Fibroblast of lung (primary cell): ENCODE data around the gene VPS37D. TPM values are rescaled to one million over a fixed set of nuclear protein-coding genes. Genes with fewer than 3 reads are reported as not detected.

Experiments
- DNase-seq, 2 donors: peaks; one replicate each; pipeline versions ENCODE4 v3.0.0 to v3.0.0-alpha.2; 2010; ENCODE audit warnings: low read depth in 2 of 2
- H2AFZ ChIP-seq: 2 replicates; pipeline ENCODE4 v1.5.1; 2012; ENCODE audit warnings: low read length, control low read depth, inconsistent platforms
- H3K27ac ChIP-seq: 2 replicates; pipeline ENCODE4 v1.5.1; 2011; ENCODE audit warnings: low read length, control low read depth; ENCODE audit not compliant: insufficient read depth
- H3K27me3 ChIP-seq: 2 replicates; pipeline ENCODE4 v1.5.1; 2011; ENCODE audit warnings: mild to moderate bottlenecking, low read length; ENCODE audit not compliant: control insufficient read depth, insufficient read depth
- H3K36me3 ChIP-seq: 2 replicates; pipeline ENCODE4 v1.5.1; 2011; ENCODE audit warnings: low read length; ENCODE audit not compliant: control insufficient read depth, insufficient read depth
- H3K4me1 ChIP-seq: 2 replicates; pipeline ENCODE4 v1.5.1; 2011; ENCODE audit warnings: low read length; ENCODE audit not compliant: control insufficient read depth, insufficient read depth; ENCODE audit errors: extremely low read depth
- H3K4me2 ChIP-seq: 2 replicates; pipeline ENCODE4 v1.5.1; 2011; ENCODE audit warnings: low read length, control low read depth; ENCODE audit not compliant: insufficient read depth; ENCODE audit errors: extremely low read depth
- H3K4me3 ChIP-seq, 4 experiments: fragments of 200-600 bp in 1 of 4; sonication (generic) in 1 of 4; replicated peaks in 1 of 4; 2 replicates each; pipeline ENCODE4 v1.5.1; 2011 to 2016; ENCODE audit warnings: low read length in 4 of 4, low read depth in 3 of 4, mild to moderate bottlenecking in 3 of 4, control low read depth in 2 of 4, inconsistent platforms in 1 of 4, mixed read lengths in 1 of 4; ENCODE audit not compliant: insufficient read depth in 1 of 4; ENCODE audit errors: control extremely low read depth in 1 of 4
- H3K79me2 ChIP-seq: 2 replicates; pipeline ENCODE4 v1.5.1; 2012; ENCODE audit warnings: mild to moderate bottlenecking, low read length, inconsistent platforms; ENCODE audit not compliant: control insufficient read depth, insufficient read depth
- H3K9ac ChIP-seq: 2 replicates; pipeline ENCODE4 v1.5.1; 2011; ENCODE audit warnings: mild to moderate bottlenecking, low read length, control low read depth; ENCODE audit not compliant: insufficient read depth
- H3K9me3 ChIP-seq: 2 replicates; pipeline ENCODE4 v1.5.1; 2012; ENCODE audit warnings: low read depth, low read length; ENCODE audit not compliant: control insufficient read depth, insufficient read depth
- H4K20me1 ChIP-seq: 2 replicates; pipeline ENCODE4 v1.5.1; 2011; ENCODE audit warnings: low read length; ENCODE audit not compliant: control insufficient read depth, insufficient read depth; ENCODE audit errors: extremely low read depth
- CTCF ChIP-seq, 2 donors: IDR thresholded peaks in 1 of 2; conservative IDR thresholded peaks in 1 of 2; 1 replicate in 1 of 2; 2 replicates in 1 of 2; pipeline ENCODE4 v1.5.1; 2011 to 2012; ENCODE audit warnings: low read length in 2 of 2, control low read depth in 1 of 2, inconsistent platforms in 1 of 2, low read depth in 1 of 2, mild to moderate bottlenecking in 1 of 2
- EZH2 ChIP-seq: IDR thresholded peaks from 2 replicates; pipeline ENCODE4 v1.5.1; 2012; ENCODE audit warnings: low read length, control low read depth, mild to moderate bottlenecking; ENCODE audit errors: missing control alignments
- polyA plus RNA-seq, 2 donors: library from polyadenylated mRNA; depleted of rRNA in 1 of 2; stranded (reverse) in 1 of 2; unstranded in 1 of 2; fragments of >200 nt; gene quantifications; 2 replicates each; pipeline ENCODE4 v1.2.1, GENCODE V29; 2011 to 2012; ENCODE audit warnings: missing spikeins in 1 of 2
- total RNA-seq: library from RNA; depleted of rRNA; stranded (reverse); fragments of >200 nt; gene quantifications from 2 replicates; pipeline ENCODE4 v1.2.1, GENCODE V29; 2014

VPS37D gene
- total and polyA plus RNA-seq, 2 donors (not counting 1 experiment from before 2014, with no cell fraction given), result 0.87 to 6.8 TPM

GRCh38 chr7:73663033-73663432 lies 4.6 kb upstream of the VPS37D start:
- DNase-seq, result no peak
- H3K79me2 ChIP-seq, result no peaks in the 10 kb centered on the region
- H3K27ac ChIP-seq, result no peak overlapping the region
- H3K4me1 ChIP-seq, result no peaks in the 10 kb centered on the region
- H3K4me3 ChIP-seq, result no peak overlapping the region
- H3K9me3 ChIP-seq, result no peaks in the 10 kb centered on the region
- no peaks in the 10 kb centered on the region for H3K36me3 ChIP-seq
- TF ChIP-seq EZH2 (no peak), CTCF (conservative IDR thresholded peaks at IDR 0.05 in 1 of 2, IDR thresholded peaks at IDR 0.05 in 1 of 2; ENCODE audit: low read depth in 1 of 2, low read length in 2 of 2) (no peak)
- no peak overlapping the region for H2AFZ ChIP-seq
- H3K4me2 ChIP-seq, result no peak overlapping the region
- H3K27me3 ChIP-seq, result no peaks in the 10 kb centered on the region
- no peaks in the 10 kb centered on the region for H4K20me1 ChIP-seq
- H3K9ac ChIP-seq, result no peak overlapping the region

- Histone ChIP-seq H3K9me3 (no peaks in the 10 kb centered on the region), H3K79me2 (no peaks in the 10 kb centered on the region), H3K36me3 (no peaks in the 10 kb centered on the region), H2AFZ (peak overlapping the region; percentile 71), H3K27ac (no peak overlapping the region), H3K4me3 (peak overlapping the region; percentile 36 to 76 (median 54)), H3K9ac (peak overlapping the region; percentile 39), H3K4me2 (peak overlapping the region; percentile 61), H4K20me1 (no peaks in the 10 kb centered on the region), H3K4me1 (no peaks in the 10 kb centered on the region), H3K27me3 (no peaks in the 10 kb centered on the region)
- DNase-seq, result peak in 1 of 2 donors; percentile 7
- TF ChIP-seq CTCF (conservative IDR thresholded peaks at IDR 0.05 in 1 of 2, IDR thresholded peaks at IDR 0.05 in 1 of 2; ENCODE audit: low read depth in 1 of 2, low read length in 2 of 2) (no peak), EZH2 (no peak)
Measured at GRCh38 chr7:73668103-73668885, 663 bp downstream of the VPS37D start.

- no peak overlapping the region for H3K9ac ChIP-seq
- no peak overlapping the region for H2AFZ ChIP-seq
- peak overlapping the region; percentile 61 for H3K4me2 ChIP-seq
- no peak for DNase-seq
- no peaks in the 10 kb centered on the region for H3K79me2 ChIP-seq
- no peaks in the 10 kb centered on the region for H3K4me1 ChIP-seq
- no peaks in the 10 kb centered on the region for H3K27me3 ChIP-seq
- TF ChIP-seq EZH2 (no peak), CTCF (conservative IDR thresholded peaks at IDR 0.05 in 1 of 2, IDR thresholded peaks at IDR 0.05 in 1 of 2; ENCODE audit: low read depth in 1 of 2, low read length in 2 of 2) (no peak)
- H4K20me1 ChIP-seq, result no peaks in the 10 kb centered on the region
- H3K4me3 ChIP-seq, result peak overlapping the region; percentile 36 to 76 (median 54)
- H3K27ac ChIP-seq, result no peak overlapping the region
- no peaks in the 10 kb centered on the region for H3K9me3 ChIP-seq
- H3K36me3 ChIP-seq, result no peaks in the 10 kb centered on the region
Measured at GRCh38 chr7:73668886-73669230, 1.2 kb downstream of the VPS37D start.
